Measurements from ENCODE around the gene ZNRD2. TPM values are rescaled to one million over a fixed set of nuclear protein-coding genes. Genes with fewer than 3 reads are reported as not detected.

Gene ZNRD2
- total RNA-seq, 1 experiment from 2014 or later = 66.8 TPM

DNA sequence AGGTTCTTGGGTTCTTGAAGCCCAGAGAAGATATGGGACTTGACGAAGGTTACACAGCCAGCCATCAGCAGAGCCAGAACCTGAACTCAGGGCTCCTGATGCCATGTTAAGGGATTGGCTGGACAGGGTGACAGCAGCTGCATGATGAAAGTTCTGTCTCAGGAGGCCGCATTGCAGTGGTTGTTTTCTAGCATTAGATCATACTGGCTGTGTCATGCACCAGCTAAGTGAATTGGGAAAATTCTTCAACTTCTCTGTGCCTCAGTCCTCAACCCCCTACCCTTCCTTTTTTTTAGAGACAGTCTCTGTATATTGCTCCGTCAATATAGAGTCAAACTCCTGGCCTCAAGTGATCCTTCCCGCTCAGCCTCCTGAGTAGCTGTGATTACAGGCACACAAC, 6.7 kb upstream of the ZNRD2 start:
- H3K79me2 ChIP-seq (ENCODE audit: insufficient read depth, low read length) = peaks cover 16% of the 10 kb centered on the region
- ChIA-PET POLR2A (interaction anchor here (2.9 kb wide), 1 partner anchor 23 kb away, joined by 9 read pairs; no protein-coding TSS in a partner anchor), CTCF (interaction anchor here (1.9 to 4.5 kb wide), 2 partner anchors 12 to 23 kb away, joined by 5 to 29 read pairs; no protein-coding TSS in a partner anchor), RAD21 (ENCODE audit: low non-redundant PET in 1 of 2, low total read pairs in 2 of 2, uncharacterized antibody in 2 of 2, unreplicated experiment in 2 of 2) (no interaction called here)
- no peaks in the 10 kb centered on the region for H3K27me3 ChIP-seq (ENCODE audit: insufficient read depth, low read length)
- DNase-seq (ENCODE audit: low read depth, low spot score) (no peak), ATAC-seq (no peak)
- H2AFZ ChIP-seq (ENCODE audit: low read depth, low read length, poor library complexity, severe bottlenecking) = no peak overlapping the region
- no TSS peak for BruUV-seq (replicated peaks)
- H3K9me2 ChIP-seq (ENCODE audit: insufficient read depth) = no peaks in the 10 kb centered on the region
- H3K4me2 ChIP-seq (ENCODE audit: low read length) = peak overlapping the region; percentile 64
- no peaks in the 10 kb centered on the region; a peak in 1 of 4 replicates for H3K36me3 ChIP-seq (ENCODE audit: control insufficient read depth in 1 of 2, insufficient read depth in 2 of 2, low read length in 2 of 2)
- peaks cover 56 to 82% of the 10 kb centered on the region in 2 experiments for H3K4me1 ChIP-seq (ENCODE audit: control insufficient read depth in 1 of 2, insufficient read depth in 2 of 2, low read length in 2 of 2)
- H3K9ac ChIP-seq (ENCODE audit: low read length) = peak overlapping the region; percentile 20
- peak overlapping the region in 1 of 2 experiments; percentile 20; a peak in 2 of 4 replicates for H3K4me3 ChIP-seq (replicated peaks in 1 of 2; ENCODE audit: low read depth in 1 of 2, low read length in 2 of 2)
- H4K20me1 ChIP-seq (ENCODE audit: insufficient read depth) = no peaks in the 10 kb centered on the region
- no peak for TF ChIP-seq YY1 (IDR thresholded peaks at IDR 0.05; ENCODE audit: extremely low read depth, insufficient replicate concordance, low read depth, low read length)
- TF ChIP-seq, protein P1, sequence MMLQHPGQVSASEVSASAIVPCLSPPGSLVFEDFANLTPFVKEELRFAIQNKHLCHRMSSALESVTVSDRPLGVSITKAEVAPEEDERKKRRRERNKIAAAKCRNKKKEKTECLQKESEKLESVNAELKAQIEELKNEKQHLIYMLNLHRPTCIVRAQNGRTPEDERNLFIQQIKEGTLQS (IDR thresholded peaks at IDR 0.05) = no peak
- TF ChIP-seq SIN3A (IDR thresholded peaks at IDR 0.05; ENCODE audit: low read depth) = no peak
- TF ChIP-seq, protein P2, sequence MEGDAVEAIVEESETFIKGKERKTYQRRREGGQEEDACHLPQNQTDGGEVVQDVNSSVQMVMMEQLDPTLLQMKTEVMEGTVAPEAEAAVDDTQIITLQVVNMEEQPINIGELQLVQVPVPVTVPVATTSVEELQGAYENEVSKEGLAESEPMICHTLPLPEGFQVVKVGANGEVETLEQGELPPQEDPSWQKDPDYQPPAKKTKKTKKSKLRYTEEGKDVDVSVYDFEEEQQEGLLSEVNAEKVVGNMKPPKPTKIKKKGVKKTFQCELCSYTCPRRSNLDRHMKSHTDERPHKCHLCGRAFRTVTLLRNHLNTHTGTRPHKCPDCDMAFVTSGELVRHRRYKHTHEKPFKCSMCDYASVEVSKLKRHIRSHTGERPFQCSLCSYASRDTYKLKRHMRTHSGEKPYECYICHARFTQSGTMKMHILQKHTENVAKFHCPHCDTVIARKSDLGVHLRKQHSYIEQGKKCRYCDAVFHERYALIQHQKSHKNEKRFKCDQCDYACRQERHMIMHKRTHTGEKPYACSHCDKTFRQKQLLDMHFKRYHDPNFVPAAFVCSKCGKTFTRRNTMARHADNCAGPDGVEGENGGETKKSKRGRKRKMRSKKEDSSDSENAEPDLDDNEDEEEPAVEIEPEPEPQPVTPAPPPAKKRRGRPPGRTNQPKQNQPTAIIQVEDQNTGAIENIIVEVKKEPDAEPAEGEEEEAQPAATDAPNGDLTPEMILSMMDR (IDR thresholded peaks at IDR 0.05 in 2 of 3, conservative IDR thresholded peaks at IDR 0.05 in 1 of 3; ENCODE audit: borderline replicate concordance in 1 of 3, insufficient read depth in 1 of 3, low read depth in 2 of 3, low read length in 2 of 3) = no peak
- no peak for TF ChIP-seq EZH2phosphoT487 (IDR thresholded peaks at IDR 0.05; ENCODE audit: borderline replicate concordance)
- TF ChIP-seq, protein P3, sequence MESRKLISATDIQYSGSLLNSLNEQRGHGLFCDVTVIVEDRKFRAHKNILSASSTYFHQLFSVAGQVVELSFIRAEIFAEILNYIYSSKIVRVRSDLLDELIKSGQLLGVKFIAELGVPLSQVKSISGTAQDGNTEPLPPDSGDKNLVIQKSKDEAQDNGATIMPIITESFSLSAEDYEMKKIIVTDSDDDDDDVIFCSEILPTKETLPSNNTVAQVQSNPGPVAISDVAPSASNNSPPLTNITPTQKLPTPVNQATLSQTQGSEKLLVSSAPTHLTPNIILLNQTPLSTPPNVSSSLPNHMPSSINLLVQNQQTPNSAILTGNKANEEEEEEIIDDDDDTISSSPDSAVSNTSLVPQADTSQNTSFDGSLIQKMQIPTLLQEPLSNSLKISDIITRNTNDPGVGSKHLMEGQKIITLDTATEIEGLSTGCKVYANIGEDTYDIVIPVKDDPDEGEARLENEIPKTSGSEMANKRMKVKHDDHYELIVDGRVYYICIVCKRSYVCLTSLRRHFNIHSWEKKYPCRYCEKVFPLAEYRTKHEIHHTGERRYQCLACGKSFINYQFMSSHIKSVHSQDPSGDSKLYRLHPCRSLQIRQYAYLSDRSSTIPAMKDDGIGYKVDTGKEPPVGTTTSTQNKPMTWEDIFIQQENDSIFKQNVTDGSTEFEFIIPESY (IDR thresholded peaks at IDR 0.05; ENCODE audit: extremely low read depth, insufficient replicate concordance, low read length) = no peak
- TF ChIP-seq, protein P4, sequence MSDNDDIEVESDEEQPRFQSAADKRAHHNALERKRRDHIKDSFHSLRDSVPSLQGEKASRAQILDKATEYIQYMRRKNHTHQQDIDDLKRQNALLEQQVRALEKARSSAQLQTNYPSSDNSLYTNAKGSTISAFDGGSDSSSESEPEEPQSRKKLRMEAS (IDR thresholded peaks at IDR 0.05) = no peak
- TF ChIP-seq, protein P5, sequence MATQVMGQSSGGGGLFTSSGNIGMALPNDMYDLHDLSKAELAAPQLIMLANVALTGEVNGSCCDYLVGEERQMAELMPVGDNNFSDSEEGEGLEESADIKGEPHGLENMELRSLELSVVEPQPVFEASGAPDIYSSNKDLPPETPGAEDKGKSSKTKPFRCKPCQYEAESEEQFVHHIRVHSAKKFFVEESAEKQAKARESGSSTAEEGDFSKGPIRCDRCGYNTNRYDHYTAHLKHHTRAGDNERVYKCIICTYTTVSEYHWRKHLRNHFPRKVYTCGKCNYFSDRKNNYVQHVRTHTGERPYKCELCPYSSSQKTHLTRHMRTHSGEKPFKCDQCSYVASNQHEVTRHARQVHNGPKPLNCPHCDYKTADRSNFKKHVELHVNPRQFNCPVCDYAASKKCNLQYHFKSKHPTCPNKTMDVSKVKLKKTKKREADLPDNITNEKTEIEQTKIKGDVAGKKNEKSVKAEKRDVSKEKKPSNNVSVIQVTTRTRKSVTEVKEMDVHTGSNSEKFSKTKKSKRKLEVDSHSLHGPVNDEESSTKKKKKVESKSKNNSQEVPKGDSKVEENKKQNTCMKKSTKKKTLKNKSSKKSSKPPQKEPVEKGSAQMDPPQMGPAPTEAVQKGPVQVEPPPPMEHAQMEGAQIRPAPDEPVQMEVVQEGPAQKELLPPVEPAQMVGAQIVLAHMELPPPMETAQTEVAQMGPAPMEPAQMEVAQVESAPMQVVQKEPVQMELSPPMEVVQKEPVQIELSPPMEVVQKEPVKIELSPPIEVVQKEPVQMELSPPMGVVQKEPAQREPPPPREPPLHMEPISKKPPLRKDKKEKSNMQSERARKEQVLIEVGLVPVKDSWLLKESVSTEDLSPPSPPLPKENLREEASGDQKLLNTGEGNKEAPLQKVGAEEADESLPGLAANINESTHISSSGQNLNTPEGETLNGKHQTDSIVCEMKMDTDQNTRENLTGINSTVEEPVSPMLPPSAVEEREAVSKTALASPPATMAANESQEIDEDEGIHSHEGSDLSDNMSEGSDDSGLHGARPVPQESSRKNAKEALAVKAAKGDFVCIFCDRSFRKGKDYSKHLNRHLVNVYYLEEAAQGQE (IDR thresholded peaks at IDR 0.05; ENCODE audit: low read depth) = no peak
- TF ChIP-seq ZNF274 (IDR thresholded peaks at IDR 0.05; ENCODE audit: low read depth, low read length) = no peak
- TF ChIP-seq CBX3 (IDR thresholded peaks at IDR 0.05; ENCODE audit: low read depth) = no peak
- TF ChIP-seq FOSL1 (IDR thresholded peaks at IDR 0.05; ENCODE audit: low read depth) = no peak
- TF ChIP-seq ELF1 (IDR thresholded peaks at IDR 0.05; ENCODE audit: borderline replicate concordance, low read depth) = no peak
- no peak for TF ChIP-seq TCF7L2 (IDR thresholded peaks at IDR 0.05; ENCODE audit: borderline replicate concordance, extremely low read depth, insufficient read depth, insufficient read length)
- no peak overlapping the region for H3K27ac ChIP-seq (ENCODE audit: low read depth, low read length)
- intact Hi-C loops (cut with micrococcal nuclease) = no loop called here
- no peaks in the 10 kb centered on the region for H3K9me3 ChIP-seq (ENCODE audit: control insufficient read depth in 1 of 2, insufficient read depth in 1 of 2, low read depth in 1 of 2, low read length in 2 of 2)
